ENCODE measurements around the gene BNC2.

Gene BNC2

GRCh38 chr9:16431666-16432392 is 438.6 kb downstream of the BNC2 start:
- DNase-seq = no peak

GRCh38 chr9:16429671-16430070 is 440.8 kb downstream of the BNC2 start:
- no peak for DNase-seq

GRCh38 chr9:16427873-16428427 is 442.5 kb downstream of the BNC2 start:
- DNase-seq = no peak

- DNase-seq = no peak
Measured at GRCh38 chr9:16426716-16427115, 443.8 kb downstream of the BNC2 start.

- no peak for DNase-seq
Measured at GRCh38 chr9:16425562-16426231, 444.8 kb downstream of the BNC2 start.

GRCh38 chr9:16422114-16422513 is 448.4 kb downstream of the BNC2 start:
- no peak for DNase-seq

GRCh38 chr9:16421532-16421931 is 448.9 kb downstream of the BNC2 start:
- no peak for DNase-seq

- no peak for DNase-seq
Measured at GRCh38 chr9:16419124-16419523, 451.3 kb downstream of the BNC2 start.

- DNase-seq = no peak
Measured at GRCh38 chr9:16418721-16419120, 451.7 kb downstream of the BNC2 start.

- no peak for DNase-seq
Measured at GRCh38 chr9:16417749-16418148, 452.7 kb downstream of the BNC2 start.

- peak; percentile 16 for DNase-seq
Measured at GRCh38 chr9:16417161-16417560, 453.3 kb downstream of the BNC2 start.

GRCh38 chr9:16414451-16414850 is 456.0 kb downstream of the BNC2 start:
- no peak for DNase-seq

GRCh38 chr9:16413509-16414016 is 456.9 kb downstream of the BNC2 start:
- no peak for DNase-seq

GRCh38 chr9:16412740-16413139 is 457.7 kb downstream of the BNC2 start:
- DNase-seq = no peak

- DNase-seq = no peak
Measured at GRCh38 chr9:16411311-16411710, 459.2 kb downstream of the BNC2 start.

- no peak for DNase-seq
Measured at GRCh38 chr9:16410601-16411280, 459.7 kb downstream of the BNC2 start.

GRCh38 chr9:16407617-16408016 is 462.9 kb downstream of the BNC2 start:
- no peak for DNase-seq

GRCh38 chr9:16406526-16407225 is 463.8 kb downstream of the BNC2 start:
- no peak for DNase-seq

GRCh38 chr9:16405421-16405820 is 465.0 kb downstream of the BNC2 start:
- DNase-seq = no peak

GRCh38 chr9:16401701-16402100 is 468.8 kb downstream of the BNC2 start:
- no peak for DNase-seq

GRCh38 chr9:16398691-16399090 is 471.8 kb downstream of the BNC2 start:
- DNase-seq = no peak

- DNase-seq = no peak
Measured at GRCh38 chr9:16396389-16396788, 474.1 kb downstream of the BNC2 start.

GRCh38 chr9:16391369-16391768 is 479.1 kb downstream of the BNC2 start:
- DNase-seq = no peak
